D721Med (cell line): ENCODE measurements around the gene KCNAB1.

Experiments used
- DNase-seq: peaks from one replicate; pipeline ENCODE4 v3.0.0; 2011; ENCODE audit warnings: low spot score; ENCODE audit not compliant: insufficient read length
- FAIRE-seq: peaks from 2 replicates; lab custom pipeline; 2011; peaks lifted over from hg19 to GRCh38; lab: Jason Lieb, UNC
- CTCF ChIP-seq: IDR thresholded peaks from 2 replicates; pipeline ENCODE4 v1.5.1; 2012; ENCODE audit warnings: mild to moderate bottlenecking, control low read depth; ENCODE audit not compliant: insufficient read depth; ENCODE audit errors: missing control alignments

Gene KCNAB1

GRCh38 chr3:156373654-156374053 lies 253.3 kb downstream of the KCNAB1 start:
- no peak for TF ChIP-seq CTCF
- FAIRE-seq (no peak), DNase-seq (no peak)

- FAIRE-seq (no peak), DNase-seq (no peak)
- TF ChIP-seq CTCF, result no peak
Measured at GRCh38 chr3:156376199-156376598, 255.8 kb downstream of the KCNAB1 start.

GRCh38 chr3:156377266-156377665 lies 256.9 kb downstream of the KCNAB1 start:
- DNase-seq (no peak), FAIRE-seq (no peak)
- TF ChIP-seq CTCF, result no peak

- FAIRE-seq, result no peak
- no peak for TF ChIP-seq CTCF
Measured at GRCh38 chr3:156377718-156378117, 257.3 kb downstream of the KCNAB1 start.

GRCh38 chr3:156378871-156379270 lies 258.5 kb downstream of the KCNAB1 start:
- DNase-seq (no peak), FAIRE-seq (no peak)
- no peak for TF ChIP-seq CTCF

More at GRCh38 chr3:156377718-156378117, 257.3 kb downstream of the KCNAB1 start:
- DNase-seq, result no peak

GRCh38 chr3:156379327-156379726 lies 258.9 kb downstream of the KCNAB1 start:
- FAIRE-seq, result no peak
- no peak for TF ChIP-seq CTCF
- no peak for DNase-seq

GRCh38 chr3:156381253-156381652 lies 260.9 kb downstream of the KCNAB1 start:
- no peak for FAIRE-seq
- no peak for DNase-seq
- no peak for TF ChIP-seq CTCF
